ENCODE data around the gene CADM1.

Gene CADM1

GRCh38 chr11:115217726-115218311 is 286.4 kb downstream of the CADM1 start:
- H3K27ac Mint-ChIP-seq, result peak overlapping the region; percentile 82 to 97
- DNase-seq (peak in 1 of 3 experiments; percentile 3), ATAC-seq (replicated peaks) (peak; percentile 35)
- H3K4me3 Mint-ChIP-seq, result peak overlapping the region; percentile 57
- peaks cover 22 to 62% of the 10 kb centered on the region in 2 donors for H3K4me1 Mint-ChIP-seq (ENCODE audit: low read depth in 2 of 2)
- no peaks in the 10 kb centered on the region for H3K27me3 Mint-ChIP-seq
- no peaks in the 10 kb centered on the region for H3K36me3 Mint-ChIP-seq (ENCODE audit: insufficient read depth)
- H3K9me3 Mint-ChIP-seq, result peaks cover 0 to 6% of the 10 kb centered on the region in 2 donors

- Mint-ChIP-seq H3K36me3 (ENCODE audit: insufficient read depth) (peaks cover 3% of the 10 kb centered on the region), H3K4me3 (peak overlapping the region in 1 of 2 donors; percentile 63), H3K4me1 (ENCODE audit: low read depth in 2 of 2) (peaks cover 17 to 47% of the 10 kb centered on the region in 2 donors), H3K27me3 (no peaks in the 10 kb centered on the region), H3K27ac (peak overlapping the region; percentile 85 to 92), H3K9me3 (no peaks in the 10 kb centered on the region)
- ATAC-seq (replicated peaks), result no peak
- no peak for DNase-seq
These were observed 288.3 kb downstream of the CADM1 start for GRCh38 chr11:115215694-115216617.

- Mint-ChIP-seq H3K9me3 (no peaks in the 10 kb centered on the region), H3K27me3 (no peaks in the 10 kb centered on the region), H3K4me3 (peak overlapping the region; percentile 25 to 63), H3K4me1 (ENCODE audit: low read depth in 2 of 2) (peaks cover 17 to 47% of the 10 kb centered on the region in 2 donors), H3K27ac (peak overlapping the region; percentile 85 to 92), H3K36me3 (ENCODE audit: insufficient read depth) (peaks cover 3% of the 10 kb centered on the region)
- peak in 1 of 3 experiments; percentile 3 for DNase-seq
- ATAC-seq (replicated peaks), result peak; percentile 61
These were observed 289.5 kb downstream of the CADM1 start for GRCh38 chr11:115214644-115215234.

GRCh38 chr11:115213007-115213406 is 291.2 kb downstream of the CADM1 start:
- no peaks in the 10 kb centered on the region for H3K27me3 Mint-ChIP-seq
- DNase-seq, result no peak

GRCh38 chr11:115208808-115209259 is 295.4 kb downstream of the CADM1 start:
- Mint-ChIP-seq H3K36me3 (ENCODE audit: insufficient read depth) (peaks cover 3% of the 10 kb centered on the region), H3K27me3 (no peaks in the 10 kb centered on the region), H3K4me3 (no peak overlapping the region), H3K27ac (no peak overlapping the region), H3K4me1 (ENCODE audit: low read depth in 2 of 2) (no peaks in the 10 kb centered on the region), H3K9me3 (no peaks in the 10 kb centered on the region)
- ATAC-seq (replicated peaks), result no peak
- no peak for DNase-seq

More at GRCh38 chr11:115213007-115213406, 291.2 kb downstream of the CADM1 start:
- no peak for ATAC-seq (replicated peaks)
- no peak overlapping the region for H3K27ac Mint-ChIP-seq
- H3K36me3 Mint-ChIP-seq (ENCODE audit: insufficient read depth), result peaks cover 3% of the 10 kb centered on the region
- H3K9me3 Mint-ChIP-seq, result no peaks in the 10 kb centered on the region
- H3K4me1 Mint-ChIP-seq (ENCODE audit: low read depth in 2 of 2), result peaks cover 14 to 31% of the 10 kb centered on the region in 2 donors
- no peak overlapping the region for H3K4me3 Mint-ChIP-seq

GRCh38 chr11:115207916-115208315 is 296.3 kb downstream of the CADM1 start:
- no peak overlapping the region for H3K27ac Mint-ChIP-seq

GRCh38 chr11:115207166-115207591 is 297.0 kb downstream of the CADM1 start:
- no peaks in the 10 kb centered on the region for H3K27me3 Mint-ChIP-seq
- peaks cover 3% of the 10 kb centered on the region for H3K36me3 Mint-ChIP-seq (ENCODE audit: insufficient read depth)
- no peaks in the 10 kb centered on the region for H3K4me1 Mint-ChIP-seq (ENCODE audit: low read depth in 2 of 2)
- H3K4me3 Mint-ChIP-seq, result no peak overlapping the region
- no peak overlapping the region for H3K27ac Mint-ChIP-seq
- no peak for ATAC-seq (replicated peaks)
- no peak for DNase-seq
- H3K9me3 Mint-ChIP-seq, result no peaks in the 10 kb centered on the region

More at GRCh38 chr11:115207916-115208315, 296.3 kb downstream of the CADM1 start:
- Mint-ChIP-seq H3K4me1 (ENCODE audit: low read depth in 2 of 2) (no peaks in the 10 kb centered on the region), H3K27me3 (no peaks in the 10 kb centered on the region), H3K36me3 (ENCODE audit: insufficient read depth) (peaks cover 3% of the 10 kb centered on the region), H3K9me3 (no peaks in the 10 kb centered on the region), H3K4me3 (no peak overlapping the region)
- ATAC-seq (replicated peaks) (no peak), DNase-seq (no peak)

- no peak overlapping the region for H3K27ac Mint-ChIP-seq
These were observed 297.7 kb downstream of the CADM1 start for GRCh38 chr11:115206365-115207022.

GRCh38 chr11:115202900-115203552 is 301.2 kb downstream of the CADM1 start:
- Mint-ChIP-seq H3K27me3 (no peaks in the 10 kb centered on the region), H3K4me1 (ENCODE audit: low read depth in 2 of 2) (peaks cover 0 to 12% of the 10 kb centered on the region in 2 donors), H3K4me3 (no peak overlapping the region), H3K36me3 (ENCODE audit: insufficient read depth) (no peaks in the 10 kb centered on the region), H3K9me3 (no peaks in the 10 kb centered on the region), H3K27ac (peak overlapping the region in 1 of 2 donors; percentile 0)
- DNase-seq (no peak), ATAC-seq (replicated peaks) (no peak)

More at GRCh38 chr11:115206365-115207022, 297.7 kb downstream of the CADM1 start:
- ATAC-seq (replicated peaks) (no peak), DNase-seq (no peak)
- Mint-ChIP-seq H3K9me3 (no peaks in the 10 kb centered on the region), H3K27me3 (no peaks in the 10 kb centered on the region), H3K4me1 (ENCODE audit: low read depth in 2 of 2) (no peaks in the 10 kb centered on the region), H3K36me3 (ENCODE audit: insufficient read depth) (peaks cover 2% of the 10 kb centered on the region), H3K4me3 (no peak overlapping the region)

GRCh38 chr11:115202074-115202473 is 302.1 kb downstream of the CADM1 start:
- no peak overlapping the region for H3K4me3 Mint-ChIP-seq
- H3K9me3 Mint-ChIP-seq, result no peaks in the 10 kb centered on the region
- no peaks in the 10 kb centered on the region for H3K36me3 Mint-ChIP-seq (ENCODE audit: insufficient read depth)
- DNase-seq, result no peak
- peak overlapping the region in 1 of 2 donors; percentile 0 for H3K27ac Mint-ChIP-seq
- H3K4me1 Mint-ChIP-seq (ENCODE audit: low read depth in 2 of 2), result peaks cover 0 to 12% of the 10 kb centered on the region in 2 donors
- H3K27me3 Mint-ChIP-seq, result no peaks in the 10 kb centered on the region
- ATAC-seq (replicated peaks), result no peak

- peak overlapping the region in 1 of 2 donors; percentile 67 for H3K27ac Mint-ChIP-seq
- DNase-seq, result no peak
These were observed 303.0 kb downstream of the CADM1 start for GRCh38 chr11:115201111-115201792.

GRCh38 chr11:115199481-115200069 is 304.6 kb downstream of the CADM1 start:
- peaks cover under 1 to 18% of the 10 kb centered on the region in 2 donors for H3K4me1 Mint-ChIP-seq (ENCODE audit: low read depth in 2 of 2)
- no peak for DNase-seq
- ATAC-seq (replicated peaks), result no peak
- H3K9me3 Mint-ChIP-seq, result no peaks in the 10 kb centered on the region
- H3K4me3 Mint-ChIP-seq, result no peak overlapping the region
- peak overlapping the region in 1 of 2 donors; percentile 25 for H3K27ac Mint-ChIP-seq
- no peaks in the 10 kb centered on the region for H3K36me3 Mint-ChIP-seq (ENCODE audit: insufficient read depth)
- H3K27me3 Mint-ChIP-seq, result no peaks in the 10 kb centered on the region

More at GRCh38 chr11:115201111-115201792, 303.0 kb downstream of the CADM1 start:
- ATAC-seq (replicated peaks), result peak; percentile 60
- no peaks in the 10 kb centered on the region for H3K36me3 Mint-ChIP-seq (ENCODE audit: insufficient read depth)
- peaks cover 0 to 12% of the 10 kb centered on the region in 2 donors for H3K4me1 Mint-ChIP-seq (ENCODE audit: low read depth in 2 of 2)
- no peak overlapping the region for H3K4me3 Mint-ChIP-seq
- H3K9me3 Mint-ChIP-seq, result no peaks in the 10 kb centered on the region
- no peaks in the 10 kb centered on the region for H3K27me3 Mint-ChIP-seq

All from effector memory CD8-positive, alpha-beta T cell (primary cell).